ENCODE measurements around the gene OR1E1.
"Not testable (repeated sequence)": the region's sequence is repeated elsewhere in the genome, so short reads cannot be mapped to it uniquely, and the experiment has no call there.

OR1E1 gene, protein sequence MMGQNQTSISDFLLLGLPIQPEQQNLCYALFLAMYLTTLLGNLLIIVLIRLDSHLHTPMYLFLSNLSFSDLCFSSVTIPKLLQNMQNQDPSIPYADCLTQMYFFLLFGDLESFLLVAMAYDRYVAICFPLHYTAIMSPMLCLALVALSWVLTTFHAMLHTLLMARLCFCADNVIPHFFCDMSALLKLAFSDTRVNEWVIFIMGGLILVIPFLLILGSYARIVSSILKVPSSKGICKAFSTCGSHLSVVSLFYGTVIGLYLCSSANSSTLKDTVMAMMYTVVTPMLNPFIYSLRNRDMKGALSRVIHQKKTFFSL

DNA sequence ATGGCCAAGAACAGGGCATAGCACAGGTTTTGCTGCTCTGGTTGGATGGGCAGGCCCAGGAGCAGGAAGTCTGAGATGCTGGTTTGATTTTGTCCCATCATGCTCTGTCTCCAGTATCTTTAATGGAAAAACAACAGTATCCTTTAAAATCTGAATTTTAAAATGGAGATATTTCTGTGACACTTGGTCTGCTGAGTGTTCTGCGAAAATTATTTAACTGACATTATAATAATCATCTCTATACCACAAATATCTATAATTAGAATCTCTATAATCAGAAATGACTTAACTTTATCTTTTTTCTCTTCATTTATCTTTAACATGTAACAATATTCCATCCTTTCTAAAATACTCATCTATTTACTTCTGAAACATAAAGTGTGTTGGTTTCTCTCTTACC is at the start of gene OR1E1:
OR1E1 (minus strand) TSS at position 101 of the 400 bp plus-strand sequence; CDS start at position 101, 0 bp downstream.
- DNase-seq (ENCODE audit: low read depth): no peak

DNA sequence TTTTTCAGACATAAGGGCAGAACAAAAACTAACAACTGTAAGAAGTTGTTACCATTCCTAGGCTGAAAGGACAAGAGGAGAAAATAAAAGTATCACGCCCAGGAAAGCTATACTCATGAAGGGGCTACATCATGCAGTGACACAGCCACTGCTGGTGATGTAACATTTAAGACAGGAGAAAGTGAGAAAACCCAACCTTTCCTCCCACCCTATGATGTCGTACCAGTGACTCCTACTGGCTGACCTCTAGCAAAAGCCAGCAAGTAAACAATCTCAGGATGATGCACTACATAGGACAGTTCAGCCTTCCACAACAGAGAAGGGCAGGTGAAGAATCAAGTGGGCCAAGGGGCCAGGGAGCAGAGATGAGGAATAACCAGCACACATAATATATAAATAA is 49.4 kb upstream of the OR1E1 start:
- no peak for DNase-seq (ENCODE audit: low read depth)

DNA sequence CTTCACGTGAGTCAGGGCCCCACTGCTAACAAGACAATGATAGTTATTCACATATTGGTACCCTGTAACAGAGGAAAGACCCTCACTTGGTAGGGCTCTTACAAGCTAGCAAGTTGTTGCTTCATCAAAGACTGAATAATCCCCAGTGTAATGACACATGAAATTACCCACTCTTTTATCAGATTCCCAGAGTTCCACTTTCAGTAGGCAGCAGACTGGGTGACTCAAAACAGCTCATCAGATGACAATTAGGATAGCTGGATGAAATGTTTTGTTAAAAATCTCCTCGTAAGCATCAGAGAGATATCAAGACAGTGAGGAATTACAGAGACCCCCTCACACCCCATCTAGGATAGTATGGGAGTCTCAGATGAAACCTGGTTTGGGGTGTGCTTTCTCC is 42.2 kb upstream of the OR1E1 start:
- DNase-seq (ENCODE audit: low read depth): no peak

DNA sequence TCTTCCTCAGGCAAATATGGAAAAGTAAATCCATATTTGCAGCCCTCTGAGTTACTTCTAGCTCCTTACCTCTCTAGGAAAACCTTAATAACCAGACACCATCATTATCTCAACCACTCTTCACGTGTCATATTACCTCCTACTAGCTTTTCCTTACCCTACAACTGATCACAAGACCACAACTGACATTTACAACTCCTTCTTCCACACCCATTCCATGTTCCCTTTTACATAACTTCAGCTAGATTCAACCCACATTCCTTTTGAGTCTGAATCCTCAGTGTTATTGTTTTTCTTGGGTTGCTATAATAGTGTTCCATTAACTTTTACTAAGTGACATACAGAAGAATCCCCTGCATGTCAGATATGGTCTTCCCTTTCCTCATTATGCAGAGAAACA is 40.2 kb upstream of the OR1E1 start:
- DNase-seq (ENCODE audit: low read depth): no peak

DNA sequence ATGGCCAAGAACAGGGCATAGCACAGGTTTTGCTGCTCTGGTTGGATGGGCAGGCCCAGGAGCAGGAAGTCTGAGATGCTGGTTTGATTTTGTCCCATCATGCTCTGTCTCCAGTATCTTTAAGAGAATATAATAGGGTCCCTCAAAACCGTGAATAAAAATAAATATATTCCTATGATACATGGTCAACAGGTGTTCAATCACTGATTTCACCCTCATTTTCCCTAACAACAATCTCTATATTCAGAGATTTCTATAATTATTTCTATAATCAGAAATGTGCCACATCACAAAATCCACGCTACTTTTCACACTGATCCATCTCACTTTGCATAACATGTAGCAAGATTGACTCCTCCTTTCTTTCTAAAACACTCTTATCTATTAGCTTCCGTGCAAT is 35.5 kb upstream of the OR1E1 start, which contains the start of gene OR1E2:
OR1E2 (minus strand) TSS at position 101 of the 400 bp plus-strand sequence; CDS start at position 101, 0 bp downstream.
- no peak for DNase-seq (ENCODE audit: low read depth)

DNA sequence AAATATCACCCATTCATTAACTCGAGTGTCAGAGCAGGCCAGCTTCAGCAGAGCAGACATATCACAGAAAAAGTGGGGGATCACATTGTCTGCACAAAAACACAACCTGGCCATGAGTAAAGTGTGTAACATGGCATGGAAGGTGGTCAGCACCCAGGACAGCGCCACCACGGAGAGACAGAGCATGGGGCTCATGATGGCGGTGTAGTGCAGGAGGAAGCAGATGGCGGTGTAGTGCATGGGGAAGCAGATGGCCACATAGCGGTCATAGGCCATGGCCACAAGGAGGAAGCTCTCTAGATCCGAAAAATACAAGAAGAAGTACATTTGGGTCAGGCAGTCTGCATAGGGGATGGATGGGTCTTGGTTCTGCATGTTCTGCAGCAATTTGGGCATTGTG is 35.0 kb upstream of the OR1E1 start:
- DNase-seq (ENCODE audit: low read depth): not testable (repeated sequence)

DNA sequence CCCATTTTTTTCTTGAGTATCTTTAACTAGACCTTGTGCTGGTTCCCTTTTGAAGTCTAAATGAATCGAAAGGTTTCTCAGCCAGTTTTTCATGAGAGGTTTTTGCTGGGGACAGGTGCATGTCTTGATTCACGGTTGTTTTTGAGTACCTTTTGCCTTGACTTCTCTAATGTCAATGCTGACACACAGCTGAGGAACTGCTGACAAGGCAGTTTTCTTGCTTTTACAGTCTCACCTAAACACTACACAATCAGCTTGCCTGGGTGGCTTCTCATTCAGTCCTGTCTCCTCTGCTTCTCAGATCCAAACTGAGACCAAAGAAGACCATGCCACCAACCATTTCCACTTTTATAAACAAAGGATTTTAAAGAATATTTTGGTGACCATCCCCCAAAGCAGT is 20.0 kb upstream of the OR1E1 start:
- no peak for DNase-seq (ENCODE audit: low read depth)

DNA sequence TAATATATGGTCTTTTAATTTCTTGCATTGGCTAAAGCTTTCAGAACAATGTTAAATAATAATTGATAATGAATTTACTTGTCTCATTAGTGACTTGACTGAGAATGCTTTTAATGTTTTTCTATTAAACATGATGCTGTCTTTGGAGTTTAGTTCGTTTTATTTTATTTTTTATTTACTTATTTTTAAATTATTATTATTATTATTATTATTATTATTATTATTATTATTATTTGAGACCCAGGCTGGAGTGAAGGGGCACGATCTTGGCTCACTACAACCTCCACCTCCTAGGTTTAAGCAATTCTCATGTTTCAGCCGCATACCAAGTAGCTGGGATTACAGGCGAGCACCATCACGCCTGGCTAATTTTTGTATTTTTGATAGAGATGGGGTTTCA is 17.4 kb upstream of the OR1E1 start:
- no peak for DNase-seq (ENCODE audit: low read depth)

DNA sequence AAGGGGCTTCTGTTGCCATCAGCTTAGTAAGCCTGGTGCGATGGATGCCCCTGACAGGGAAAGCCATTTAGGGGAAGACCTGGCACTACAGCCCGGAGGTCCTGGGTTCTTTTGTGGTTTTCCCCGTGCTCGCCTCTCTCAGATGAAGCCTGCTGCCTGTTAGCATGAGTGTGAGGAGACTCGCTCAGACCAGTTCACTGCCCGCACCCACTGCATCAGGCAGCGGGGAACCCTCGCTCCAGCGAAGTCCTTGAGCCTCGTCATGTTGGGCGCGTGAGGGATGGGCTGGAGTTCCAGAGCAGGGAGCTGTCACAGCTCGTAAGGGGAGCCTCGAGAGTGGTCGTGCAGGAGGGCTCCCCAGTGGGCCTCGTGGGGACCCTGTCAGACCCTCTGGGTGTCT is 14.0 kb upstream of the OR1E1 start:
- not testable (repeated sequence) for DNase-seq (ENCODE audit: low read depth)

DNA sequence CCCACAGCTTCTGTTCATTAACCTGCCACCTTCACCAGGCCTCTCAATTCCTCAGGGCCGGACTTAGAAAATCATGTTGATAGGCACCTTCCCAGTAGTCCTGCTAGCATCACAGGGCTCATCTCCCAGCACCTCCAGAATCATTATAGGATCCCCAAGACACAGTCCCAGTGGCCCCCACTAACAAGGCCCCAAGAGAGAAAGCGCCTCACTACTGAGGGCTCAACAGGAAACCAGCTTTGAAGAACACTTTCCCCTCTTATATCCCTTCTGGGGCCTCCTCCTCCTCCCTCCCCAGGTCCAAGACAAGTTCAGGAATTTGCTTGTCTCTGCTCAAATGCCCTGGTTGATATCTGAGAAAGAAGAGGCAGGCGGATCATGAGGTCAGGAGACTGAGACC is 12.9 kb upstream of the OR1E1 start, which contains the start of gene OR3A3:
OR3A3 (plus strand) TSS at position 301 of the 400 bp plus-strand sequence.
- DNase-seq (ENCODE audit: low read depth): no peak

DNA sequence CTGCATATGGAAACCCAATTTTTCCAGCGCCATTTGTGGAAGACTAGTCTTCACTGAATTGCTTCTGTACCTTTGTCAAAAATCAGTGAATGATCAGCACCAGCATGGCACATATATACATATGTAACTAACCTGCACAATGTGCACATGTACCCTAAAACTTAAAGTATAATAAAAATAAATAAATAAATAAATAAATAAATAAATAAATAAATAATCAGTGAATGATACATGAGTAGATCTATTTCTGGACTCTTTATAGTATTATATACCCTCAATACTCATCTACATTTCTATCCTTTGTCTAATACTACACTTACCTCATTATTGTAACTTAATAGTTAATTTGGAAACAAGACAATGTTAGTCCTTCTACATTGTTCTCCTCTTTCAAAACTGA is 5.6 kb upstream of the OR1E1 start:
- DNase-seq (ENCODE audit: low read depth): not testable (repeated sequence)

DNA sequence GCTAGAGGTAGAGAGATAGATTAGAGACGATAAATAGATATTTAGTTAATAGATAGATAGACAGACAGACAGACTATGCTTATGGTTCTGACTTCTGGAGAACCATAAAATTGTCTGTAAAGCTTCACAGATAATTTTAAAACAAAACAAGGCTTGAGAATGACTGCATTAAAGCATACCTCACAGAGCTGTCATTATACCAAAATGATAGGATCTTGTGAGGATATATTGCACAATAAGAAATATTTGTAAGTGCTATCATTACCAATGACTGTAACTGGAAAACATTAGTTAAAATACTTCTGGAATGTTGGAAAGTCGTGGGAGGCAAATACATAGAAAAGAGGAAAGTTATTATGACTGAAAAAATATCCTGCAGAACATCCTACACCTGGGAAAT is 3.6 kb upstream of the OR1E1 start:
- DNase-seq (ENCODE audit: low read depth): no peak

DNA sequence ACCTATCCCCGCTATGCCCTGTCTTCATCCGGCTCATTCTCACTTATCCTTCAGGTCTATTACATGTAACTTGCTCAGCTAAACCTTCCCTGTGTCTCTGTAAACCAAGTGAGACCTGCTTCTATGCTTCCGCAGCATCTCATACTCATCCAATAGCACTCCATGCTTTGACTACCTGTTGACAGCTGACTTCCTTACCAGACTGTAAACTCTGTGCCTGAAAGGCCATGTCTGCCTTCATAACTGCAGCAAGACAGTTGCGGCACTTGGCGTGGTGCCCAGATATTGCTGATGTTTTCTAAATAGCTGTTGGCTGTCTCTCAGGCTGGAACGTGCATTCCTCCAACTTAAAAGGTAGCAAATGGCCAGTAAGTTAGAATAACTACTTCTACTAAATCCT is 1.8 kb upstream of the OR1E1 start:
- DNase-seq (ENCODE audit: low read depth): no peak

DNA sequence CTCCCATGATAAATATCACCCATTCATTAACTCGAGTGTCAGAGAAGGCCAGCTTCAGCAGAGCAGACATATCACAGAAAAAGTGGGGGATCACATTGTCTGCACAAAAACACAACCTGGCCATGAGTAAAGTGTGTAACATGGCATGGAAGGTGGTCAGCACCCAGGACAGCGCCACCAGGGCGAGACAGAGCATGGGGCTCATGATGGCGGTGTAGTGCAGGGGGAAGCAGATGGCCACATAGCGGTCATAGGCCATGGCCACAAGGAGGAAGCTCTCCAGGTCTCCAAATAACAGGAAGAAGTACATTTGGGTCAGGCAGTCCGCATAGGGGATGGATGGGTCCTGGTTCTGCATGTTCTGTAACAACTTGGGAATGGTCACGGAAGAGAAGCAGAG is 409 bp downstream of the OR1E1 start:
- not testable (repeated sequence) for DNase-seq (ENCODE audit: low read depth)

DNA sequence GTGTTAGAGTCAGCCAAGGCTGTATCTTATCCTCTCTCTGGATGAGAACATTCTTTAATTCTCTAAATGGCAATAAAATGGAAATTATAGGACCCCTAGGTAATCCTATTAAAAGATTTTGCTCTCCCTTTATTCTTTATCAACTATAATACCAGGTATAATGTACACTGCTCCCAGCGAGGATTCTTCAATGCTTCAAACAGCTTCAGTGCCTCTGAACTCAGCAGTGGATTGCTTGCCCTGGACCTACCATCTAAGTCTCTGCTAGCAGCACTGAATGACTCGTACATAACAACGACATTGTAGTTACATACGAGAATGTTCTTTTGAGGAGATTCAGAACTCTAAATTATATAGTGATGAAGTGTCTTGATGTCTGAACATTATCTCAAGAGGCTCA is 8.4 kb downstream of the OR1E1 start:
- DNase-seq (ENCODE audit: low read depth): no peak

DNA sequence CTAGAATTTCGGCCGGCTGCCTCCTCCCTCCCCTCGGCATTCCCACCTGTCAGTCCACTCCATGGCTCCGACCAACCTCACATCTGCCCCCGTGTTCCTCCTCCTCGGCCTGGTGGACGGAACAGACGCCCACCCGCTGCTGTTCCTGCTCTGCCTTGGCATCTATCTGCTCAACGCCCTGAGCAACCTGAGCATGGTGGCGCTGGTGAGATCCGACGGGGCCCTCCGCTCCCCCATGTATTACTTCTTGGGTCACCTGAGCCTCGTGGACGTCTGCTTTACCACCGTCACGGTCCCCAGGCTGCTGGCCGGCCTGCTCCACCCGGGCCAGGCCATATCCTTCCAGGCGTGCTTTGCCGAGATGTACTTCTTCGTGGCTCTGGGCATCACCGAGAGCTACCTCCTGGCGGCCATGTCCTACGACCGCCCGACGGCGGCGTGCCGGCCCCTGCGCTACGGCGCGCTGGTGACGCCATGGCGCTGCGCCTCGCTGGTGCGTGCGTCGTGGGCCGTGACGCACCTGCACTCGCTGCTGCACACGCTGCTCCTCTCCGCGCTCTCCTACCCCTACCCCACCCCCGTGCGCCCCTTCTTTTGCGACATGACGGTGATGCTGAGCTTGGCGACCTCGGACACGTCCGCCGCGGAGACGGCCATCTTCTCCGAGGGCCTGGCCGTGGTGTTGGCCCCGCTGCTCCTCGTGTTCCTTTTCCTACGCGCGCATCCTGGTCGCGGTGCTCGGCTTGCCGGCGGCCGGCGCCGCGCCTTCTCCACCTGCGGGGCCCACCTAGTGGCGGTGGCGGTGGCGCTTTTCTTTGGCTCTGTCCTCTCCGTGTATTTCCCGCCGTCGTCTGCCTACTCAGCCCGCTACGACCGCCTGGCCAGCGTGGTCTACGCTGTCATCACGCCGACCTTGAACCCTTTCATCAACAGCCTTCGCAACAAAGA is 12.1 kb downstream of the OR1E1 start, which contains the start of gene OR3A2:
OR3A2 (minus strand) TSS at position 440 of the 948 bp plus-strand sequence.
- no peak for DNase-seq (ENCODE audit: low read depth)

DNA sequence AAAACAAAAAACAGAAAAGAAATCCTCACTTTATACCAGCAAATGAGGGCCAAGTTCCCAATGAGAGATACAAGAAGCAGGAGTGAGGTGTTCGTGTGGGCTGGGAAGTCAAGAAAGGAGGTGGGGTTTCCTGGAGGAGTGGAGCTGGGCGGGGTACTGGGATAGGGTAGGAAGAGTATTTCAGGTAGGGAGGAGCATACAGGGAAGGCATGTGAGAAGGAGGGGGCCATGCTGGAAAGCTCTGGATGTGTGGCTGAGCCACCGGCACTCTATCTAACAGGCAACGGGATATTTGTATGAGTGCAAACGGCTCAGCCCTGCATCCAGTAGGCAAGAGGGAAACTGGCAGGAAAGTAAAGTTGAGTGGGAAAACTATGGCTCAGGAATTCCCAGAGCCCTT is 16.3 kb downstream of the OR1E1 start:
- no peak for DNase-seq (ENCODE audit: low read depth)

DNA sequence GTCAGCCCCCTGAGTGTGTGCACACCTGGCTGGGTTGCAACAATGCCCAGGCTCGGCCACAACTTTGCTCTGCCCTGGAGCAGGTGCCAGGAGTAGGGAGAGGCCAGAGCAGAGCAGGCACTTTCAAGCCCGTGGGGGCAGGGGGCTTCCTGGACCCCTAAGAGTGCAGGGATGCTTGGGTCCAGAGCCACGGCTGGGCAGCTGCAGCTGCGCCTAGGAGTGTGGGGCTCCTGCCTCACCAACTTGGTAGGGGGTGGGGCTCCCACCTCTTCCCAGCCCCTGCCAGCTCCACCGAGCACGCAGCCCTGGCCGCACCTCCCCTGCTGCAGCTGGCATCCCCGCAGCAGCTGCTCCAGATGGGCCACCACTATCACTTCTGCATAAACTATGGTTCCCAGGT is 19.9 kb downstream of the OR1E1 start:
- no peak for DNase-seq (ENCODE audit: low read depth)

DNA sequence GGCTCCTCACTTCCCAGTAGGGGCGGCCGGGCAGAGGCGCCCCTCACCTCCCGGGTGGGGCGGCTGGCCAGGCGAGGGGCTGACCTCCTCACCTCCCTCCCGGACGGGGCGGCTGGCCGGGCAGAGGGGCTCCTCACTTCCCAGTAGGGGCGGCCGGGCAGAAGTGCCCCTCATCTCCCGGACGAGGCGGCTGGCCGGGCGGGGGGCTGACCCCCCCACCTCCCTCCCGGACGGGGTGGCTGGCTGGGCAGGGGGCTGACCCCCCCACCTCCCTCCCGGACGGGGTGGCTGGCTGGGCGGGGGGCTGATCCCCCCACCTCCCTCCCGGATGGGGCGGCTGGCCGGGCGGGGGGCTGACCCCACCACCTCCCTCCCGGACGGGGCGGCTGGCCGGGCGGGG is 27.0 kb downstream of the OR1E1 start:
- not testable (repeated sequence) for DNase-seq (ENCODE audit: low read depth)
